Neuronal stem cell (in vitro differentiated cells): Measurements from ENCODE around the gene UGT2A3.
A peak's percentile ranks its signal among the peaks of the same experiment; 100 is the strongest.
"Not testable (repeated sequence)": the region's sequence is repeated elsewhere in the genome, so short reads cannot be mapped to it uniquely, and the experiment has no call there.

ENCODE experiments used
- DNase-seq: peaks from one replicate; pipeline ENCODE4 v3.0.0-alpha.2; 2013; ENCODE audit warnings: low spot score
- H2AFZ ChIP-seq: one replicate; pipeline ENCODE4 v1.6.1; 2013; ENCODE audit warnings: mild to moderate bottlenecking, low read length, inconsistent platforms
- H2AK5ac ChIP-seq: 2 replicates; pipeline ENCODE4 v1.6.1; 2013; ENCODE audit warnings: low read depth, mild to moderate bottlenecking, inconsistent platforms, low read length, moderate library complexity, mixed read lengths
- H2BK120ac ChIP-seq: 2 replicates; pipeline ENCODE4 v1.6.1; 2013; ENCODE audit warnings: low read depth, mild to moderate bottlenecking, inconsistent platforms, low read length, moderate library complexity, mixed read lengths
- H2BK12ac ChIP-seq: one replicate; pipeline ENCODE4 v1.6.1; 2013; ENCODE audit warnings: low read length, inconsistent platforms
- H2BK15ac ChIP-seq: 2 replicates; pipeline ENCODE4 v1.6.1; 2013; ENCODE audit warnings: mild to moderate bottlenecking, low read length, inconsistent platforms, mixed read lengths
- H2BK5ac ChIP-seq: one replicate; pipeline ENCODE4 v1.6.1; 2013; ENCODE audit warnings: inconsistent platforms, mild to moderate bottlenecking, low read length, moderate library complexity
- H3K14ac ChIP-seq: one replicate; pipeline ENCODE4 v1.6.1; 2013; ENCODE audit warnings: low read length, inconsistent platforms
- H3K18ac ChIP-seq: 2 replicates; pipeline ENCODE4 v1.6.1; 2013; ENCODE audit warnings: low read length, inconsistent platforms
- H3K23ac ChIP-seq: 2 replicates; pipeline ENCODE4 v1.6.1; 2013; ENCODE audit warnings: low read depth, mild to moderate bottlenecking, mixed read lengths, low read length, inconsistent platforms; ENCODE audit not compliant: poor library complexity
- H3K27ac ChIP-seq: replicated peaks from 3 replicates; pipeline ENCODE4 v1.5.1; 2013; ENCODE audit warnings: low read length, inconsistent platforms
- H3K27me3 ChIP-seq, 3 experiments: 2 replicates each; pipeline ENCODE4 v1.6.1; 2013; ENCODE audit warnings: low read length in 3 of 3, mild to moderate bottlenecking in 2 of 3, inconsistent platforms in 1 of 3, low read depth in 1 of 3, mixed read lengths in 1 of 3, moderate library complexity in 1 of 3; ENCODE audit not compliant: control insufficient read depth in 3 of 3, insufficient read depth in 3 of 3
- H3K36me3 ChIP-seq, 2 donors: replicated peaks in 1 of 2; 2 replicates each; pipeline ENCODE4 v1.6.1; 2013; ENCODE audit warnings: low read length in 2 of 2; ENCODE audit not compliant: control insufficient read depth in 2 of 2, insufficient read depth in 2 of 2
- H3K4ac ChIP-seq: 2 replicates; pipeline ENCODE4 v1.6.1; 2013; ENCODE audit warnings: inconsistent platforms, mild to moderate bottlenecking, low read length, moderate library complexity
- H3K4me1 ChIP-seq, 2 donors: 1 replicate in 1 of 2; 2 replicates in 1 of 2; pipeline ENCODE4 v1.6.1; 2013; ENCODE audit warnings: low read length in 2 of 2, low read depth in 1 of 2; ENCODE audit not compliant: control insufficient read depth in 2 of 2, insufficient read depth in 1 of 2
- H3K4me2 ChIP-seq: one replicate; pipeline ENCODE4 v1.6.1; 2013; ENCODE audit warnings: mild to moderate bottlenecking, low read length, inconsistent platforms; ENCODE audit not compliant: insufficient read depth, poor library complexity, severe bottlenecking
- H3K4me3 ChIP-seq, 2 donors: 2 replicates each; pipeline ENCODE4 v1.5.1; 2013; ENCODE audit warnings: low read length in 2 of 2, mild to moderate bottlenecking in 2 of 2, inconsistent platforms in 1 of 2, moderate library complexity in 1 of 2
- H3K79me1 ChIP-seq: one replicate; pipeline ENCODE4 v1.6.1; 2013; ENCODE audit warnings: low read depth, mild to moderate bottlenecking, inconsistent platforms, low read length, moderate library complexity
- H3K9ac ChIP-seq: one replicate; pipeline ENCODE4 v1.6.1; 2013; ENCODE audit warnings: mild to moderate bottlenecking, low read depth, low read length, inconsistent platforms; ENCODE audit not compliant: poor library complexity
- H3K9me3 ChIP-seq, 2 donors: replicated peaks in 1 of 2; 2 replicates each; pipeline versions ENCODE3 to v1.6.1; 2013; ENCODE audit warnings: low read length in 2 of 2, mild to moderate bottlenecking in 2 of 2, inconsistent platforms in 1 of 2, low read depth in 1 of 2, mixed read lengths in 1 of 2, moderate library complexity in 1 of 2; ENCODE audit not compliant: control insufficient read depth in 2 of 2, insufficient read depth in 1 of 2
- H4K8ac ChIP-seq: one replicate; pipeline ENCODE4 v1.6.1; 2013; ENCODE audit warnings: low read depth, mild to moderate bottlenecking, inconsistent platforms, low read length, moderate library complexity
- H4K91ac ChIP-seq: one replicate; pipeline ENCODE4 v1.6.1; 2013; ENCODE audit warnings: low read length, low read depth, mild to moderate bottlenecking, inconsistent platforms; ENCODE audit not compliant: poor library complexity
- WGBS, 2 donors: extraction: QIAGEN DNeasy Blood & Tissue Kit; methylation state at CpG; one replicate each; pipeline ENCODE4 v1.1.7; 2013; ENCODE audit warnings: missing lambda C conversion rate in 2 of 2, mixed read lengths in 1 of 2; ENCODE audit not compliant: insufficient read length in 2 of 2, insufficient replicate concordance in 1 of 2; ENCODE audit errors: extremely low coverage in 2 of 2; 5-methylcytosine and 5-hydroxymethylcytosine counted together

UGT2A3 gene

DNA sequence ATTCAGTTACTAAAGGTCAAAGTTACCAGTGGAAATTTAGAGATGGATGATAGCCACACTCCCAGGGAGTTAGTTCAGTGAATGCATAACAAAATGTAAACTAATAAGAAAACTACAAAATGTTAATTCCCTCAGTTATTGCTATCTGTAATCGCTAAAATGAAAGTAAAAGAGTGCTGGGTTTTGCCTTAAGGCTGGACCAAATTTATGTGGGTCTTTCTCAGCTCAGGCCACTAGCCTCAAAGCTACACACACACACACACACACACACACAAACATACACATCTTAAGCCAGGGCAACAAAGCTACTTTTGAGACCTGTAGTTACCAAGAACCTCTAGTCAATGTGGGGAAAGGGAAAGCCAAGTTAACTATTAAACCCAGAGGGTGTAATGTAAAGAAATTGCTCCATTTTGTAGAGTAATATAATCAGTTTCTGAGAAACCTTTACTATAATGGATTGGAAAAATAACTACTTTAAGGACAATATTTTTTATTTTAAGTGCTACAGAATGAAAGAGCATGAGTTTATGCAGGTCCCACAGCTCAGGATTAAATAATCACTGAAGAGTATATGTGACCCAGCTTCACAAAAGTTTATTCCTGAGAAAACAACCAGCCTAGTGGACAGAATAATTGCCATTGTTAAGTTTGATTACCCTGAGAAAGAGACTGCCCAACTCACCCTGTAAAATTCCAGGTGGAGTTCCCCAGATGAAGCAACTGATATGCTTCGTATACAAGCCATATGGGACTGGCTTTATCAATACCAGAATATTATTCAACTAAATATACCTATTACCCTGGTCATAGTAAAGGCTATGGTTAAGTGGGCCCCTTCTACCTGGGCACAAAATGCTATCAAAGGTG lies 8.9 kb upstream of the UGT2A3 start:
- no peaks in the 10 kb centered on the region for H3K9me3 ChIP-seq
- H3K36me3 ChIP-seq = no peaks in the 10 kb centered on the region
- DNase-seq = no peak
- no peak overlapping the region for H4K91ac ChIP-seq
- H3K18ac ChIP-seq = no peak overlapping the region
- H2BK15ac ChIP-seq = no peak overlapping the region
- no peak overlapping the region for H3K4me2 ChIP-seq
- no peak overlapping the region for H2BK5ac ChIP-seq
- no peak overlapping the region for H3K23ac ChIP-seq
- no peak overlapping the region for H2BK120ac ChIP-seq
- H3K27ac ChIP-seq = no peak overlapping the region
- H4K8ac ChIP-seq = no peak overlapping the region
- H3K79me1 ChIP-seq = no peaks in the 10 kb centered on the region
- H3K14ac ChIP-seq = no peak overlapping the region
- no peak overlapping the region for H2AFZ ChIP-seq
- H3K4me3 ChIP-seq = no peak overlapping the region
- H3K4ac ChIP-seq = no peak overlapping the region
- H3K4me1 ChIP-seq = no peaks in the 10 kb centered on the region
- no peaks in the 10 kb centered on the region for H3K27me3 ChIP-seq
- no peak overlapping the region for H2BK12ac ChIP-seq
- H2AK5ac ChIP-seq = no peak overlapping the region
- no CpG with 5 or more reads among the region's 2 CpGs for WGBS, 2 donors
- no peak overlapping the region for H3K9ac ChIP-seq

DNA sequence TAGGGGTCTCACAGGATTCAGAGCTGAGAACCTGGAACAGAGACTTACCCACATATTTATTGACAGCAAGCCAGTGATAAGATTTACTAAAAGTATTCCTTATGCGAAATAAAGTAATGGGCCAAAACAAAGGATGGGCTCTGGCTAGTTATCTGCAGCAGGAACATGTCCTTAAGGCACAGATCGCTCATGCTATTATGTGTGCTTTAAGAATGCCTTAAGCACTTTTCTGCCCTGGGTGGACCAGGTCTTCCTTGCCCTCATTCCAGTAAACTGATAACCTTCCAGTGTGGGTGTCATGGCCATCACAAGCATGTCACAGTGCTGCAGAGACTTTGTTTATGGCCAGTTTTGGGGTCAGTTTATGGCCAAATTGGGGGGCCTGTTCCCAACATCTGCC lies 7.5 kb upstream of the UGT2A3 start:
- WGBS, 2 donors = no CpG with 5 or more reads among the region's 2 CpGs
- not testable (repeated sequence) for H3K4me1 ChIP-seq, H3K4ac ChIP-seq, H2BK15ac ChIP-seq, H2AK5ac ChIP-seq, H3K27ac ChIP-seq, H2BK120ac ChIP-seq, H3K27me3 ChIP-seq, H3K18ac ChIP-seq, H3K9me3 ChIP-seq, H3K23ac ChIP-seq, H3K4me3 ChIP-seq, H2AFZ ChIP-seq, H4K8ac ChIP-seq, H2BK5ac ChIP-seq, H3K4me2 ChIP-seq, H2BK12ac ChIP-seq, H3K9ac ChIP-seq, H4K91ac ChIP-seq, H3K79me1 ChIP-seq, H3K36me3 ChIP-seq, DNase-seq, H3K14ac ChIP-seq

DNA sequence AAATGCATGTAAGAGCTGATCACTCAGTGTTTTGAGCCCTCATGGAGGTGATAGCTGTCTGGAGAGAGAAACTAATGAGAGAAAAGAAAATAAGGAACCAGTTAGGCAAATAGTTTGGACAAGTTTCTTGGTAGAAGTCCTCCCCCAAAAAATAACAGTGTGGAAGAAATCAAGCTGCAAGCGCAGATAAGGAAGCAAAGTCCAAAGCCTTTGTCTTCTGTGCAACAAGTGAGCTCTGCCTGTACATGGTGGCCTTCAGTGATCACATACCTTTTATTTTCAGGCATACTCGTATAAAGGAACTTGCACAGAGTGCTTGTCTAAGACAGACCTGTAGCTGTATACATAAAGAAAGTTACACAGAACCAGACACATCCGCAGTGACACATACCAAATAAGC lies 2.5 kb upstream of the UGT2A3 start:
- peaks cover 2% of the 10 kb centered on the region in 2 donors for H3K4me1 ChIP-seq
- no peaks in the 10 kb centered on the region for H3K27me3 ChIP-seq
- no peak overlapping the region for H3K4ac ChIP-seq
- H4K91ac ChIP-seq = no peak overlapping the region
- no peak overlapping the region for H3K4me3 ChIP-seq
- H3K79me1 ChIP-seq = no peaks in the 10 kb centered on the region
- no peak overlapping the region for H2BK120ac ChIP-seq
- no peak overlapping the region for H2AK5ac ChIP-seq
- H3K9me3 ChIP-seq = no peaks in the 10 kb centered on the region
- no peak overlapping the region for H3K4me2 ChIP-seq
- DNase-seq = no peak
- H3K36me3 ChIP-seq = no peaks in the 10 kb centered on the region
- no peak overlapping the region for H3K18ac ChIP-seq
- no peak overlapping the region for H3K27ac ChIP-seq
- H3K14ac ChIP-seq = no peak overlapping the region
- H4K8ac ChIP-seq = no peak overlapping the region
- no peak overlapping the region for H2BK5ac ChIP-seq
- WGBS, 2 donors = no CpG with 5 or more reads among the region's 3 CpGs
- H2AFZ ChIP-seq = peak overlapping the region; percentile 69
- H2BK12ac ChIP-seq = no peak overlapping the region
- H2BK15ac ChIP-seq = no peak overlapping the region
- H3K9ac ChIP-seq = no peak overlapping the region
- no peak overlapping the region for H3K23ac ChIP-seq

DNA sequence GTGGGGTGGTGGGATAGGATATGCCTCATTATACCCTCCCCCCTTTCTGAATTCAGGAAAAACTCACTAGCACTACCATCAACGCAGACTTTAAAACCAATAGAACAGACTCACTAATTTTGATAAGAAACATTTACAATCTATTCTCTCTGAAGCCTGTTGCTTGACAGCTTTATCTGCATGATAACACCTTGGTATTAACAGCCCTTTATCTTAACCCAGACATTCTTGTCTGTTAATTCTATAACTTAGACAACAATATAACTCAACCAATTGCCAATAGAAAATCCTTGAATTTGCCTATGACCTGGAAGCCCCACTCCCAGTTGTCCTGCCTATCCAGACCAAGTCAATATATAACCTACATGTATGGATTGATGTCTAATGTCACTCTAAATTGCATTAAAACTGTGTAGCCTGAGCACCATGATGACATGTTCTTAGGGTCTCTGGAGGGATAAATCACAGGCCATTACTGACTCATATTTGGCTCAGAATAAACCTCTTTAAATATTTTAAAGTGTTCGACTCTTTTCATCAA lies 1.5 kb upstream of the UGT2A3 start:
- no peak overlapping the region for H2BK15ac ChIP-seq
- no peak overlapping the region for H3K27ac ChIP-seq
- H2BK120ac ChIP-seq = no peak overlapping the region
- no peak overlapping the region for H3K4ac ChIP-seq
- no peaks in the 10 kb centered on the region for H3K79me1 ChIP-seq
- H3K36me3 ChIP-seq = no peaks in the 10 kb centered on the region
- H3K18ac ChIP-seq = no peak overlapping the region
- DNase-seq = no peak
- no peak overlapping the region for H3K4me3 ChIP-seq
- WGBS, 2 donors = no CpG with 5 or more reads among the region's 2 CpGs
- no peak overlapping the region for H2BK12ac ChIP-seq
- no peak overlapping the region for H3K9ac ChIP-seq
- H3K4me1 ChIP-seq = peaks cover 2% of the 10 kb centered on the region in 2 donors
- H4K91ac ChIP-seq = no peak overlapping the region
- no peak overlapping the region for H2AK5ac ChIP-seq
- no peak overlapping the region for H3K4me2 ChIP-seq
- H2BK5ac ChIP-seq = no peak overlapping the region
- no peak overlapping the region for H3K14ac ChIP-seq
- H3K23ac ChIP-seq = no peak overlapping the region
- no peak overlapping the region for H2AFZ ChIP-seq
- H4K8ac ChIP-seq = no peak overlapping the region
- H3K27me3 ChIP-seq = no peaks in the 10 kb centered on the region
- no peaks in the 10 kb centered on the region for H3K9me3 ChIP-seq
